ENCODE measurements around the gene PTPN18. TPM values are rescaled to one million over a fixed set of nuclear protein-coding genes. Genes with fewer than 3 reads are reported as not detected.

PTPN18 gene, protein sequence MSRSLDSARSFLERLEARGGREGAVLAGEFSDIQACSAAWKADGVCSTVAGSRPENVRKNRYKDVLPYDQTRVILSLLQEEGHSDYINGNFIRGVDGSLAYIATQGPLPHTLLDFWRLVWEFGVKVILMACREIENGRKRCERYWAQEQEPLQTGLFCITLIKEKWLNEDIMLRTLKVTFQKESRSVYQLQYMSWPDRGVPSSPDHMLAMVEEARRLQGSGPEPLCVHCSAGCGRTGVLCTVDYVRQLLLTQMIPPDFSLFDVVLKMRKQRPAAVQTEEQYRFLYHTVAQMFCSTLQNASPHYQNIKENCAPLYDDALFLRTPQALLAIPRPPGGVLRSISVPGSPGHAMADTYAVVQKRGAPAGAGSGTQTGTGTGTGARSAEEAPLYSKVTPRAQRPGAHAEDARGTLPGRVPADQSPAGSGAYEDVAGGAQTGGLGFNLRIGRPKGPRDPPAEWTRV
- total RNA-seq (2012; rRNA removed), result 7.2 and 9.7 TPM in 2 replicates
- polyA plus RNA-seq (2012; rRNA removed), result 13.4 and 15.5 TPM in 2 replicates
- polyA plus RNA-seq (2012; cell fraction: cytosol; rRNA removed), result 8.1 and 12.2 TPM in 2 replicates
- polyA plus RNA-seq (2012; cell fraction: nucleus; rRNA removed; ENCODE audit: low replicate concordance), result 64.3 and 68.2 TPM in 2 replicates
- percentile 49 among the genes with signal in this experiment for Bru-seq, nascent RNA
- percentile 55 among the genes with signal in this experiment for BruChase-seq, experiment 1, labeled RNA remaining after a 6-hour chase
- percentile 57 among the genes with signal in this experiment for BruChase-seq, experiment 2, labeled RNA remaining after a 2-hour chase
- long read RNA-seq, partial matches to known transcripts, result 0 of 2 reads
- long read RNA-seq, other reads (novel, unspliced or antisense), result 1 of 2 reads

DNA sequence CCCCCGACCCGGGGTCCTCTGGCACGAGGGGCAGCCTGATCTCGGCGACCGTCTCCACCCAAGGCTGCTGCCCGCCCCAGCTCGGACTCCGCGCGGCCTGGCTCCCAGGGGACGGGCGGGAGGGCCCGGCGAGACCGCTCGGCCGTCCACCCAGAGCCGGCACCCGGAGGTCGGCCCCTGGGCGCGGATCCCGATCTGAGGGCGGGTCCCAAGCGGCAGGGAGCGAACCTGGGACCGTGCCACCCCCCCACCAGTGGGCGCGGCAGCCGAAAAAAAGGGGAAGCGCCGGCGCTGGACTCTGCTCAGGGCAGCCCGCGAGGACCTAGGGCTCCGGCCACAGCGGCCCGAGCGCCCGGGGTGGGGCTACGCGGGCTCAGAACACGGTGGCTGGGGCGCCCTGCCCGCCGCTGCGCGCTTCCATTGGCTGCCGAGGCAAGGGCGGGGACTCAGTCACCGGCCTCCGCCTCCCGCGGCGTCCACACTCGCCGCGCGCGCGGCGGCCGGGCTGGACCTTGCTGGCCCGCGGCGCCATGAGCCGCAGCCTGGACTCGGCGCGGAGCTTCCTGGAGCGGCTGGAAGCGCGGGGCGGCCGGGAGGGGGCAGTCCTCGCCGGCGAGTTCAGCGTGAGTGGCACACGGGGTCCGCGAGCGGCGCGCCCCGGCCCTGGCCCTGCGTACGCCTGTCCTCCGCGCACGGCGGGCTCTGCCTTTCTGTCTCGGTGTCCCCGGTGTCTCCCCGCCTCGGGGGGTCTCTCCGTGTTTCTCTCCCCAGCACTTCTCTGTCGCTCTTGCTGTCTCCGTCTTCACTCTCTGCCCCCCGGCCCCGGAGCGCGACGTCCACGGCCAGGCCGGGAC is at the start of gene PTPN18:
Gene PTPN18, plus strand, starts transcription at position 479 of the 854 bp plus-strand sequence. Its CDS starts 52 bp downstream, at position 531.
- no peaks in the 10 kb centered on the region for H3K9me3 ChIP-seq (ENCODE audit: control insufficient read depth, insufficient read depth, low read length)
- CTCF ChIA-PET, result interaction anchor here (1.5 kb wide), 1 partner anchor 14 kb away, joined by 8 read pairs; the partner anchor contains the start of gene IMP4
- 0% methylated on average over 52 of the region's 107 CpGs; no CpG with 5 or more reads in 1 of the 2 experiments for WGBS, 2 experiments (ENCODE audit: extremely low coverage in 2 of 2, insufficient read length in 1 of 2)
- TF ChIP-seq, protein P1, sequence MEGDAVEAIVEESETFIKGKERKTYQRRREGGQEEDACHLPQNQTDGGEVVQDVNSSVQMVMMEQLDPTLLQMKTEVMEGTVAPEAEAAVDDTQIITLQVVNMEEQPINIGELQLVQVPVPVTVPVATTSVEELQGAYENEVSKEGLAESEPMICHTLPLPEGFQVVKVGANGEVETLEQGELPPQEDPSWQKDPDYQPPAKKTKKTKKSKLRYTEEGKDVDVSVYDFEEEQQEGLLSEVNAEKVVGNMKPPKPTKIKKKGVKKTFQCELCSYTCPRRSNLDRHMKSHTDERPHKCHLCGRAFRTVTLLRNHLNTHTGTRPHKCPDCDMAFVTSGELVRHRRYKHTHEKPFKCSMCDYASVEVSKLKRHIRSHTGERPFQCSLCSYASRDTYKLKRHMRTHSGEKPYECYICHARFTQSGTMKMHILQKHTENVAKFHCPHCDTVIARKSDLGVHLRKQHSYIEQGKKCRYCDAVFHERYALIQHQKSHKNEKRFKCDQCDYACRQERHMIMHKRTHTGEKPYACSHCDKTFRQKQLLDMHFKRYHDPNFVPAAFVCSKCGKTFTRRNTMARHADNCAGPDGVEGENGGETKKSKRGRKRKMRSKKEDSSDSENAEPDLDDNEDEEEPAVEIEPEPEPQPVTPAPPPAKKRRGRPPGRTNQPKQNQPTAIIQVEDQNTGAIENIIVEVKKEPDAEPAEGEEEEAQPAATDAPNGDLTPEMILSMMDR (conservative IDR thresholded peaks at IDR 0.05; ENCODE audit: low read depth, low read length), result peak; percentile 63
- TF ChIP-seq FOS (IDR thresholded peaks at IDR 0.05; ENCODE audit: low read depth, low read length), result no peak
- no peak for TF ChIP-seq RFX5 (IDR thresholded peaks at IDR 0.05; ENCODE audit: low read depth, low read length)
- TF ChIP-seq MAZ (IDR thresholded peaks at IDR 0.05; ENCODE audit: borderline replicate concordance, low read depth, low read length), result no peak
- TF ChIP-seq MXI1 (IDR thresholded peaks at IDR 0.05; ENCODE audit: borderline replicate concordance, low read depth, low read length), result peak; percentile 84
- no peak for TF ChIP-seq NFE2L2 (IDR thresholded peaks at IDR 0.05; ENCODE audit: low read depth, low read length)
- no peak for TF ChIP-seq BHLHE40 (IDR thresholded peaks at IDR 0.05; ENCODE audit: low read depth, low read length)
- peak; percentile 72; the same call in 1 of the 2 replicates for TF ChIP-seq POLR2A (IDR thresholded peaks at IDR 0.05; ENCODE audit: low read depth, low read length)
- peak; percentile 33 for TF ChIP-seq SMC3 (IDR thresholded peaks at IDR 0.05; ENCODE audit: low read depth, low read length)
- TF ChIP-seq CHD1 (IDR thresholded peaks at IDR 0.05; ENCODE audit: low read depth, low read length), result no peak

More for the DNA sequence above, at the start of gene PTPN18:
- H2AK5ac ChIP-seq (ENCODE audit: low read depth, low read length), result peak within 1 kb of the TSS; percentile 67; the same call in 1 of the 2 replicates
- H4K5ac ChIP-seq (ENCODE audit: low read depth, low read length), result no peak within 1 kb of the TSS
- H2BK20ac ChIP-seq (ENCODE audit: low read depth, low read length), result no peak within 1 kb of the TSS
- intact Hi-C loops (cut with micrococcal nuclease), result loop anchor here (1.0 kb wide), 2 partner anchors 13 to 16 kb away; no protein-coding TSS in a partner anchor
- H4K20me1 ChIP-seq (ENCODE audit: insufficient read depth, low read length), result peaks cover 4% of the 10 kb centered on the region; the same call in 1 of the 2 replicates
- no peak within 1 kb of the TSS for H2BK5ac ChIP-seq (ENCODE audit: low read depth, low read length, poor library complexity, severe bottlenecking)
- BruUV-seq (replicated peaks), result no TSS peak
- no peak within 1 kb of the TSS for H3K18ac ChIP-seq (ENCODE audit: low read depth, low read length)
- POLR2A ChIA-PET (ENCODE audit: unreplicated experiment), result interaction anchor here (0.5 to 1.1 kb wide), 2 partner anchors 13 to 778 kb away, joined by 3 read pairs; partner anchors contain the start of gene IMP4
- H2AFZ ChIP-seq (replicated peaks; ENCODE audit: low read length, poor library complexity), result peak within 1 kb of the TSS; percentile 99
- no peak within 1 kb of the TSS for H3K56ac ChIP-seq (ENCODE audit: extremely low read depth, insufficient read depth, low read length)
- H3K9me1 ChIP-seq (ENCODE audit: insufficient read depth, low read length), result 0 out of 2 replicates have a peak, but pooled peaks cover 10% of the 10 kb centered on the region
- DNase-seq (peak; percentile 85), ATAC-seq (ENCODE audit: low read depth) (peak; percentile 99)
- in situ Hi-C loops (cut with MboI; ENCODE audit: low sequenced_read_pairs), result loop anchor here (25.0 kb wide), 1 partner anchor 756 kb away; the partner anchor contains the start of gene PLEKHB2
- peak within 1 kb of the TSS; percentile 71 for H3K4me3 ChIP-seq (ENCODE audit: insufficient read depth, low read depth, low read length)
- peak within 1 kb of the TSS; percentile 90; the same call in 1 of the 2 replicates for H3K23ac ChIP-seq (ENCODE audit: low read depth, low read length)
- H2AK9ac ChIP-seq (replicated peaks; ENCODE audit: low read depth, low read length, poor library complexity), result peak within 1 kb of the TSS; percentile 85
- no peaks in the 10 kb centered on the region; the same call in 1 of the 2 replicates for H3K4me1 ChIP-seq (ENCODE audit: control insufficient read depth, insufficient read depth, low read length)
- peak within 1 kb of the TSS; percentile 77 for H3K4me2 ChIP-seq (ENCODE audit: low read depth, low read length)
- H2BK15ac ChIP-seq (ENCODE audit: low read depth, low read length), result no peak within 1 kb of the TSS
- peak within 1 kb of the TSS; percentile 58 to 85; a peak in 2 of 4 replicates for H4K8ac ChIP-seq (ENCODE audit: low read depth in 2 of 2, low read length in 2 of 2)
- H3K14ac ChIP-seq (replicated peaks; ENCODE audit: low read depth, low read length), result peak within 1 kb of the TSS; percentile 87
- H4K91ac ChIP-seq (ENCODE audit: insufficient read depth, low read depth, low read length), result peak within 1 kb of the TSS; percentile 37; the same call in 1 of the 2 replicates
- no peaks in the 10 kb centered on the region for H3K36me3 ChIP-seq (ENCODE audit: control insufficient read depth, insufficient read depth, low read length)
- peak within 1 kb of the TSS; percentile 70 for H3K4ac ChIP-seq (ENCODE audit: low read depth, low read length)
- H3K79me1 ChIP-seq (ENCODE audit: low read depth in 1 of 2, low read length in 2 of 2), result peaks cover 8 to 28% of the 10 kb centered on the region in 2 experiments; a peak in 3 of 4 replicates
- H2BK120ac ChIP-seq (ENCODE audit: low read depth, low read length), result no peak within 1 kb of the TSS
- peak within 1 kb of the TSS; percentile 67 for H3K9ac ChIP-seq (ENCODE audit: low read depth, low read length)
- dilution Hi-C loops (cut with HindIII; ENCODE audit: low sequenced_read_pairs, unreplicated experiment), result no loop called here
- H3K27ac ChIP-seq (ENCODE audit: insufficient read depth, low read length), result peak within 1 kb of the TSS; percentile 6; the same call in 1 of the 2 replicates
- no peaks in the 10 kb centered on the region for H3K27me3 ChIP-seq (ENCODE audit: control insufficient read depth, insufficient read depth, low read length)

All from IMR-90 (cell line).